ENCODE measurements around the gene TIMM17A.
A peak's percentile ranks its signal among the peaks of the same experiment; 100 is the strongest.

TIMM17A gene

GRCh38 chr1:201985355-201985754, 30.1 kb downstream of the TIMM17A start:
- no peak for DNase-seq

- DNase-seq = no peak
These were observed 33.3 kb downstream of the TIMM17A start for GRCh38 chr1:201988601-201989000.

GRCh38 chr1:201989354-201990128, 34.2 kb downstream of the TIMM17A start:
- DNase-seq = no peak

GRCh38 chr1:201990427-201990826, 35.1 kb downstream of the TIMM17A start:
- DNase-seq = no peak

GRCh38 chr1:201999625-202000238, 44.4 kb downstream of the TIMM17A start:
- DNase-seq = no peak

- DNase-seq = no peak
These were observed 47.2 kb downstream of the TIMM17A start for GRCh38 chr1:202002507-202002906.

- DNase-seq = no peak
These were observed 49.4 kb downstream of the TIMM17A start for GRCh38 chr1:202004711-202005110.

GRCh38 chr1:202005958-202006357, 50.7 kb downstream of the TIMM17A start:
- no peak for DNase-seq

GRCh38 chr1:202007304-202007703, 52.0 kb downstream of the TIMM17A start:
- DNase-seq = no peak

- DNase-seq = no peak
These were observed 52.6 kb downstream of the TIMM17A start for GRCh38 chr1:202007805-202008489.

- DNase-seq = peak; percentile 27
These were observed 54.2 kb downstream of the TIMM17A start for GRCh38 chr1:202009326-202010179.

- no peak for DNase-seq
These were observed 55.1 kb downstream of the TIMM17A start, which contains the start of gene ELF3 for GRCh38 chr1:202010180-202011015. ELF3 (plus strand) TSS chr1:202010587; CDS start chr1:202011137, 550 bp downstream.

- no peak for DNase-seq
These were observed 56.7 kb downstream of the TIMM17A start for GRCh38 chr1:202011994-202012393.

- no peak for DNase-seq
These were observed 57.5 kb downstream of the TIMM17A start for GRCh38 chr1:202012544-202013478.

GRCh38 chr1:202013603-202014002, 58.3 kb downstream of the TIMM17A start:
- no peak for DNase-seq

GRCh38 chr1:202014060-202014459, 58.8 kb downstream of the TIMM17A start:
- DNase-seq = no peak

GRCh38 chr1:202014915-202015661, 59.8 kb downstream of the TIMM17A start:
- DNase-seq = no peak

- no peak for DNase-seq
These were observed 60.3 kb downstream of the TIMM17A start for GRCh38 chr1:202015662-202015937.

GRCh38 chr1:202016022-202016810, 60.9 kb downstream of the TIMM17A start:
- no peak for DNase-seq
